HepG2 (cell line): Measurements from ENCODE around the gene STX4. TPM values are rescaled to one million over a fixed set of nuclear protein-coding genes. Genes with fewer than 3 reads are reported as not detected.

Experiments
- CCAR2 ChIP-seq: fragments of 200-400 bp; formaldehyde crosslinking; optimal IDR thresholded peaks from 2 replicates; pipeline ENCODE3; 2018; ENCODE audit warnings: low read depth, mild to moderate bottlenecking, low read length, moderate library complexity
- DZIP1 ChIP-seq: sonication (generic); formaldehyde crosslinking; IDR thresholded peaks from 2 replicates; pipeline ENCODE4 v1.5.0; 2020; ENCODE audit warnings: mild to moderate bottlenecking, missing genetic modification reagents
- FOXM1 ChIP-seq: sonication (generic); formaldehyde crosslinking; IDR thresholded peaks from 2 replicates; pipeline ENCODE4 v1.5.0; 2020; ENCODE audit warnings: missing genetic modification reagents
- GZF1 ChIP-seq: sonication (generic); formaldehyde crosslinking; IDR thresholded peaks from 2 replicates; pipeline ENCODE4 v1.5.1; 2020; ENCODE audit warnings: mild to moderate bottlenecking, missing genetic modification reagents
- HNF1A ChIP-seq, 2 experiments: sonication (generic) in 1 of 2; formaldehyde crosslinking in 1 of 2; IDR thresholded peaks; 2 replicates each; pipeline versions ENCODE4 v1.4.0 to v1.6.1; 2016 to 2020; ENCODE audit warnings: borderline replicate concordance in 1 of 2, low read depth in 1 of 2, mild to moderate bottlenecking in 1 of 2, missing genetic modification reagents in 1 of 2
- LRRFIP1 ChIP-seq: sonication (generic); formaldehyde crosslinking; conservative IDR thresholded peaks from 2 replicates; pipeline ENCODE4 v1.4.0; 2020; ENCODE audit warnings: missing genetic modification reagents
- MIER2 ChIP-seq: IDR thresholded peaks from 2 replicates; pipeline ENCODE4 v1.6.1; 2016; ENCODE audit warnings: missing biosample characterization, missing genetic modification reagents
- NAIF1 ChIP-seq: sonication (generic); formaldehyde crosslinking; IDR thresholded peaks from 2 replicates; pipeline ENCODE4 v1.5.0; 2020; ENCODE audit warnings: mild to moderate bottlenecking, missing genetic modification reagents, borderline replicate concordance
- NR0B2 ChIP-seq: sonication (generic); formaldehyde crosslinking; IDR thresholded peaks from 2 replicates; pipeline ENCODE4 v1.4.0; 2020; ENCODE audit warnings: mild to moderate bottlenecking, missing genetic modification reagents
- RBM22 ChIP-seq: fragments of 200-400 bp; formaldehyde crosslinking; optimal IDR thresholded peaks from 2 replicates; pipeline ENCODE3; 2017; ENCODE audit warnings: mild to moderate bottlenecking, low read length, moderate library complexity
- SAP130 ChIP-seq: IDR thresholded peaks from 2 replicates; pipeline ENCODE4 v1.6.1; 2016; ENCODE audit warnings: low read depth
- SIN3B ChIP-seq: fragments of 150-350 bp; IDR thresholded peaks from 2 replicates; pipeline ENCODE4 v1.6.1; 2014; ENCODE audit warnings: low read length
- SSRP1 ChIP-seq: IDR thresholded peaks from 2 replicates; pipeline ENCODE4 v1.6.1; 2016; ENCODE audit warnings: control low read depth
- TFAP4 ChIP-seq: sonication (generic); IDR thresholded peaks from 2 replicates; pipeline ENCODE4 v1.6.1; 2016; ENCODE audit warnings: low read depth, borderline replicate concordance
- TRIM24 ChIP-seq: sonication (generic); formaldehyde crosslinking; IDR thresholded peaks from 2 replicates; pipeline ENCODE4 v1.8.0; 2022; ENCODE audit warnings: mild to moderate bottlenecking, missing genetic modification reagents
- YEATS4 ChIP-seq: sonication (generic); formaldehyde crosslinking; IDR thresholded peaks from 2 replicates; pipeline ENCODE4 v1.4.0; 2020; ENCODE audit warnings: missing genetic modification reagents, borderline replicate concordance
- YY1 ChIP-seq: IDR thresholded peaks from 2 replicates; pipeline ENCODE4 v1.6.1; 2011; ENCODE audit warnings: low read length, low read depth, moderate library complexity, mild to moderate bottlenecking; ENCODE audit not compliant: insufficient read depth, insufficient replicate concordance
- ZBTB3 ChIP-seq: sonication (generic); formaldehyde crosslinking; IDR thresholded peaks from 2 replicates; pipeline ENCODE4 v1.4.0; 2020; ENCODE audit warnings: low read depth, mild to moderate bottlenecking, moderate library complexity, missing genetic modification reagents, borderline replicate concordance
- ZNF225 ChIP-seq: sonication (generic); formaldehyde crosslinking; IDR thresholded peaks from 2 replicates; pipeline ENCODE4 v1.4.0; 2020; ENCODE audit warnings: mild to moderate bottlenecking, missing genetic modification reagents
- ZNF670 ChIP-seq: sonication (generic); formaldehyde crosslinking; IDR thresholded peaks from 2 replicates; pipeline ENCODE4 v1.8.0; 2022; ENCODE audit warnings: mild to moderate bottlenecking, missing genetic modification reagents, borderline replicate concordance
- polyA plus RNA-seq, 8 experiments: library from polyadenylated mRNA; depleted of rRNA in 3 of 8; stranded (reverse) in 7 of 8; unstranded in 1 of 8; fragments of >200 nt; fragmentation: Illumina TruSeq in 4 of 8; extraction: Trizol in 4 of 8; gene quantifications; 2 replicates each; pipeline versions ENCODE4 v1.2.1 to v1.2.3, GENCODE V29; 2011 to 2016; ENCODE audit warnings: low read depth in 4 of 8, missing spikeins in 1 of 8, mixed read lengths in 1 of 8; ENCODE audit not compliant: insufficient read depth in 1 of 8
- total RNA-seq, 5 experiments: library from RNA; depleted of rRNA; stranded (reverse); fragments of >200 nt; fragmentation: Illumina TruSeq; extraction: Trizol; gene quantifications; 2 replicates each; pipeline ENCODE4 v1.2.3, GENCODE V29; 2016; ENCODE audit warnings: low read depth in 1 of 5

The STX4 gene
- total and polyA plus RNA-seq, 2 of the 13 experiments (the other 11 are each of a cell fraction or from before 2014, with no cell fraction given) = 29.2 to 34.6 TPM

- no peak for TF ChIP-seq YEATS4 (CRISPR knock-in tag)
- TF ChIP-seq SAP130 = peak; percentile 44; the same call in 1 of the 2 replicates
- TF ChIP-seq SIN3B = no peak
- TF ChIP-seq SSRP1 (CRISPR knock-in tag) = no peak
- TF ChIP-seq NAIF1 (CRISPR knock-in tag) = no peak
- no peak for TF ChIP-seq FOXM1 (CRISPR knock-in tag)
- no peak for TF ChIP-seq LRRFIP1 (CRISPR knock-in tag)
- no peak for TF ChIP-seq TRIM24 (CRISPR knock-in tag)
- TF ChIP-seq NR0B2 (CRISPR knock-in tag) = no peak
- TF ChIP-seq YY1 = no peak
- no peak for TF ChIP-seq HNF1A (IDR thresholded peaks at IDR 0.05; ENCODE audit: low read depth)
- TF ChIP-seq HNF1A (CRISPR knock-in tag; IDR thresholded peaks at IDR 0.05; ENCODE audit: borderline replicate concordance) = no peak
- TF ChIP-seq RBM22 = no peak
- TF ChIP-seq DZIP1 (CRISPR knock-in tag) = no peak
- TF ChIP-seq CCAR2 = no peak
- no peak for TF ChIP-seq ZBTB3 (CRISPR knock-in tag)
- no peak for TF ChIP-seq ZNF670 (CRISPR knock-in tag)
- TF ChIP-seq MIER2 (CRISPR knock-in tag) = no peak
- no peak for TF ChIP-seq ZNF225 (CRISPR knock-in tag)
- no peak for TF ChIP-seq TFAP4
- TF ChIP-seq GZF1 (CRISPR knock-in tag) = no peak
Measured at GRCh38 chr16:31043352-31043751, 10.0 kb downstream of the STX4 start (continued).
